Liver (tissue), 9 donors: ENCODE measurements around the gene SCAF11. TPM values are rescaled to one million over a fixed set of nuclear protein-coding genes. Genes with fewer than 3 reads are reported as not detected.

Experiments used
- DNase-seq: peaks from one replicate; pipeline ENCODE4 v3.0.0-alpha.2; 2017; ENCODE audit warnings: low spot score
- H3K27ac ChIP-seq, 2 donors: one replicate each; pipeline ENCODE4 v1.7.0; 2013; ENCODE audit warnings: inconsistent platforms in 2 of 2, low read length in 2 of 2, control low read depth in 1 of 2, low read depth in 1 of 2, mild to moderate bottlenecking in 1 of 2
- H3K27me3 ChIP-seq, 4 donors: one replicate each; pipeline versions ENCODE4 v1.6.1 to v1.7.0; 2013; ENCODE audit warnings: low read length in 3 of 4, inconsistent platforms in 1 of 4, mild to moderate bottlenecking in 1 of 4, moderate library complexity in 1 of 4; ENCODE audit not compliant: control insufficient read depth in 4 of 4, insufficient read depth in 4 of 4
- H3K36me3 ChIP-seq, 4 donors: one replicate each; pipeline versions ENCODE4 v1.6.1 to v1.7.0; 2013; ENCODE audit warnings: low read length in 3 of 4, mild to moderate bottlenecking in 3 of 4, low read depth in 1 of 4, moderate library complexity in 1 of 4; ENCODE audit not compliant: control insufficient read depth in 4 of 4, insufficient read depth in 3 of 4
- H3K4me1 ChIP-seq, 4 donors: one replicate each; pipeline versions ENCODE4 v1.6.1 to v1.7.0; 2013; ENCODE audit warnings: low read length in 3 of 4, mild to moderate bottlenecking in 3 of 4, moderate library complexity in 1 of 4; ENCODE audit not compliant: control insufficient read depth in 4 of 4, insufficient read depth in 4 of 4
- H3K4me3 ChIP-seq, 3 donors: one replicate each; pipeline versions ENCODE4 v1.6.1 to v1.7.0; 2013; ENCODE audit warnings: low read length in 3 of 3, control low read depth in 1 of 3, low read depth in 1 of 3, mild to moderate bottlenecking in 1 of 3
- H3K9ac ChIP-seq, 2 donors: one replicate each; pipeline ENCODE4 v1.7.0; 2013; ENCODE audit warnings: low read length in 2 of 2, mild to moderate bottlenecking in 2 of 2, moderate library complexity in 2 of 2, control low read depth in 1 of 2, low read depth in 1 of 2
- H3K9me3 ChIP-seq, 4 donors: one replicate each; pipeline versions ENCODE4 v1.6.1 to v1.7.0; 2013; ENCODE audit warnings: low read length in 3 of 4; ENCODE audit not compliant: control insufficient read depth in 4 of 4
- ATF3 ChIP-seq: IDR thresholded peaks from 2 replicates; pipeline ENCODE4 v1.6.1; 2016; ENCODE audit warnings: antibody characterized with exemption
- CTCF ChIP-seq: fragments of 150-350 bp; IDR thresholded peaks from 2 replicates; pipeline ENCODE4 v1.5.1; 2017; ENCODE audit warnings: improper control_type of control experiment, low read depth, low read length; ENCODE audit not compliant: missing input control
- EGR1 ChIP-seq, 2 donors: IDR thresholded peaks; 2 replicates each; pipeline ENCODE4 v1.6.1; 2016 to 2018; ENCODE audit warnings: antibody characterized with exemption in 2 of 2, low read depth in 2 of 2
- FOXA1 ChIP-seq: IDR thresholded peaks from 2 replicates; pipeline ENCODE4 v1.6.1; 2016; ENCODE audit warnings: antibody characterized with exemption
- FOXA2 ChIP-seq: IDR thresholded peaks from 2 replicates; pipeline ENCODE4 v1.6.1; 2016; ENCODE audit warnings: antibody characterized with exemption
- GABPA ChIP-seq, 2 donors: IDR thresholded peaks in 1 of 2; conservative IDR thresholded peaks in 1 of 2; 2 replicates each; pipeline ENCODE4 v1.6.1; 2016; ENCODE audit warnings: antibody characterized with exemption in 2 of 2, mild to moderate bottlenecking in 1 of 2, moderate library complexity in 1 of 2
- HNF4A ChIP-seq, 2 donors: conservative IDR thresholded peaks; 2 replicates each; pipeline ENCODE4 v1.6.1; 2016; ENCODE audit warnings: antibody characterized with exemption in 2 of 2, mild to moderate bottlenecking in 2 of 2
- HNF4G ChIP-seq: IDR thresholded peaks from 2 replicates; pipeline ENCODE4 v1.6.1; 2016; ENCODE audit warnings: antibody characterized with exemption
- JUND ChIP-seq, 2 donors: IDR thresholded peaks; 2 replicates each; pipeline ENCODE4 v1.6.1; 2016; ENCODE audit warnings: antibody characterized with exemption in 2 of 2
- NR2F2 ChIP-seq: IDR thresholded peaks from 2 replicates; pipeline ENCODE4 v1.6.1; 2016; ENCODE audit warnings: antibody characterized with exemption
- RAD21 ChIP-seq, 2 donors: IDR thresholded peaks; 2 replicates each; pipeline ENCODE4 v1.6.1; 2016; ENCODE audit warnings: antibody characterized with exemption in 2 of 2, mild to moderate bottlenecking in 2 of 2
- REST ChIP-seq: IDR thresholded peaks from 2 replicates; pipeline ENCODE4 v1.6.1; 2016; ENCODE audit warnings: antibody characterized with exemption, mild to moderate bottlenecking
- RXRA ChIP-seq, 2 donors: IDR thresholded peaks; 2 replicates each; pipeline ENCODE4 v1.6.1; 2017 to 2018; ENCODE audit warnings: antibody characterized with exemption in 2 of 2, mild to moderate bottlenecking in 1 of 2
- SP1 ChIP-seq: IDR thresholded peaks from 2 replicates; pipeline ENCODE4 v1.6.1; 2018; ENCODE audit warnings: antibody characterized with exemption, mild to moderate bottlenecking
- TAF1 ChIP-seq: conservative IDR thresholded peaks from 2 replicates; pipeline ENCODE4 v1.6.1; 2016; ENCODE audit warnings: antibody characterized with exemption, mild to moderate bottlenecking
- YY1 ChIP-seq: IDR thresholded peaks from 2 replicates; pipeline ENCODE4 v1.6.1; 2016; ENCODE audit warnings: antibody characterized with exemption, mild to moderate bottlenecking
- ZBTB33 ChIP-seq: IDR thresholded peaks from 2 replicates; pipeline ENCODE4 v1.6.1; 2016; ENCODE audit warnings: antibody characterized with exemption
- WGBS: extraction: QIAGEN DNeasy Blood & Tissue Kit; methylation state at CpG from one replicate; pipeline ENCODE4 v1.1.7; 2013; 5-methylcytosine and 5-hydroxymethylcytosine counted together
- polyA plus RNA-seq, 2 donors: library from polyadenylated mRNA; stranded (reverse) in 1 of 2; unstranded in 1 of 2; fragments of 200-250 nt in 1 of 2; fragments of >200 nt in 1 of 2; fragmentation: Nextera tagmentation in 1 of 2; extraction: Ambion mirVana in 1 of 2; gene quantifications; one replicate each; pipeline versions ENCODE4 v1.2.1 to v1.2.3, GENCODE V29; 2013 to 2015
- total RNA-seq, 2 donors: library from RNA; depleted of rRNA; stranded (reverse); fragments of >200 nt; gene quantifications; one replicate each; pipeline ENCODE4 v1.2.3, GENCODE V29; 2014
- TF ChIP-seq, protein P1 (sequence below): IDR thresholded peaks from 2 replicates; pipeline ENCODE4 v1.6.1; 2016; ENCODE audit warnings: antibody characterized with exemption
- donor health status: healthy.
- donor health status: healthy.
- donor health status: healthy.
- donor health status: healthy.
- donor health status: healthy.

SCAF11 gene
- total and polyA plus RNA-seq, 4 donors: 15.6 to 80.0 (median 43.9) TPM

DNA sequence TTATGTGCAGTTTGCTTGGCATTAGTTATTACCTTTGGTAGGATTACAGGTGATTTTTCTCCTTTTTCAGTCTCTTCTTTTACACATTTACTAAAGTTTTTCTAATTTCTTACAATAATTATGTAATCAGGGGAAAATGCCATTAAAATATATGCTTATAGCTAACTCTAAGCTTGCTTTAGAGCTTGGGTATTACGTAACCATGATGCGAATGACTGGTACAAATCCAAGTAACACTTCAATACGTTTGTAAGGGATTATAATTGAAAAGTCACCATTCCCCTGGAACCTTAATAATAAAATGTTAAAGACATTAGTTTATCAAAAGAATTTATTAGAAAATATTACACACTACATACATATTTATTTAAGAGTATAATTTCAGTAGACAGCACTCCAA, 71.6 kb downstream of the SCAF11 start:
- DNase-seq: no peak
- WGBS: 89% methylated on average over 3 of the region's 3 CpGs
- Histone ChIP-seq H3K36me3 (peaks cover 2 to 14% (median 12%) of the 10 kb centered on the region in 4 donors), H3K4me1 (no peaks in the 10 kb centered on the region), H3K4me3 (no peak overlapping the region), H3K27me3 (no peaks in the 10 kb centered on the region), H3K9ac (no peak overlapping the region), H3K9me3 (no peaks in the 10 kb centered on the region), H3K27ac (no peak overlapping the region)
- TF ChIP-seq GABPA (IDR thresholded peaks at IDR 0.05 in 1 of 2, conservative IDR thresholded peaks at IDR 0.05 in 1 of 2) (no peak), EGR1 (IDR thresholded peaks at IDR 0.05; ENCODE audit: low read depth in 2 of 2) (no peak), HNF4A (conservative IDR thresholded peaks at IDR 0.05) (no peak), HNF4G (no peak), NR2F2 (no peak), SP1 (no peak), CTCF (no peak), YY1 (no peak), FOXA1 (no peak), JUND (IDR thresholded peaks at IDR 0.05) (no peak), FOXA2 (no peak), ATF3 (no peak), RXRA (IDR thresholded peaks at IDR 0.05) (no peak), RAD21 (IDR thresholded peaks at IDR 0.05) (no peak), ZBTB33 (no peak)
- TF ChIP-seq, protein P1, sequence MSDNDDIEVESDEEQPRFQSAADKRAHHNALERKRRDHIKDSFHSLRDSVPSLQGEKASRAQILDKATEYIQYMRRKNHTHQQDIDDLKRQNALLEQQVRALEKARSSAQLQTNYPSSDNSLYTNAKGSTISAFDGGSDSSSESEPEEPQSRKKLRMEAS: no peak

- no peak overlapping the region for H3K27ac ChIP-seq
- H3K36me3 ChIP-seq: peaks cover 0 to 5% (median 2%) of the 10 kb centered on the region in 4 donors
- H3K4me1 ChIP-seq: no peaks in the 10 kb centered on the region
- H3K9me3 ChIP-seq: no peaks in the 10 kb centered on the region
- no peak overlapping the region for H3K9ac ChIP-seq
- 82% methylated on average over 2 of the region's 2 CpGs for WGBS
- H3K4me3 ChIP-seq: no peak overlapping the region
- DNase-seq: no peak
- no peaks in the 10 kb centered on the region for H3K27me3 ChIP-seq
- TF ChIP-seq HNF4A (conservative IDR thresholded peaks at IDR 0.05): no peak
- TF ChIP-seq REST: no peak
- TF ChIP-seq EGR1 (IDR thresholded peaks at IDR 0.05; ENCODE audit: low read depth in 2 of 2): no peak
- no peak for TF ChIP-seq NR2F2
- TF ChIP-seq, protein P1: no peak
- no peak for TF ChIP-seq RXRA (IDR thresholded peaks at IDR 0.05)
- no peak for TF ChIP-seq TAF1
- no peak for TF ChIP-seq SP1
- TF ChIP-seq JUND (IDR thresholded peaks at IDR 0.05): no peak
- TF ChIP-seq ATF3: no peak
- TF ChIP-seq GABPA (IDR thresholded peaks at IDR 0.05 in 1 of 2, conservative IDR thresholded peaks at IDR 0.05 in 1 of 2): no peak
- TF ChIP-seq CTCF: no peak
- no peak for TF ChIP-seq FOXA2
- TF ChIP-seq RAD21 (IDR thresholded peaks at IDR 0.05): no peak
- no peak for TF ChIP-seq ZBTB33
- TF ChIP-seq YY1: no peak
- TF ChIP-seq HNF4G: no peak
Observed at GRCh38 chr12:45915405-45915804, 75.0 kb downstream of the SCAF11 start.
